WTC11 (cell line): ENCODE data around the gene GPATCH8. TPM values are rescaled to one million over a fixed set of nuclear protein-coding genes. Genes with fewer than 3 reads are reported as not detected.

ENCODE experiments used
- ATAC-seq: fragments of 200-7000 bp; cut with Tn5 transposase; 2 replicates; pipeline ENCODE4 v1.10.0; 2021; ENCODE audit warnings: mild to moderate bottlenecking, moderate library complexity
- CTCF ChIA-PET: fragments of 300-600 bp; sonication (Branson Sonifier 250); formaldehyde crosslinking; loops from one replicate; lab custom pipeline; 2021; ENCODE audit warnings: antibody characterized with exemption; lab: Charles Lee
- POLR2A ChIA-PET: fragments of 350-600 bp; sonication (Branson Sonifier 250); formaldehyde crosslinking; loops from one replicate; lab custom pipeline; 2021; ENCODE audit warnings: antibody characterized with exemption; lab: Charles Lee
- DNase-seq: peaks from one replicate; pipeline ENCODE4 v3.0.0; 2021; ENCODE audit warnings: low spot score
- H3K27ac Mint-ChIP-seq: 2 replicates; pipeline ENCODE4 v1.8.0; 2021; ENCODE audit warnings: mixed read lengths
- H3K27me3 Mint-ChIP-seq: 2 replicates; pipeline ENCODE4 v1.8.0; 2021; ENCODE audit warnings: low read depth, mild to moderate bottlenecking, moderate library complexity, mixed read lengths
- H3K36me3 Mint-ChIP-seq: 2 replicates; pipeline ENCODE4 v1.8.0; 2021; ENCODE audit warnings: mixed read lengths
- H3K4me1 Mint-ChIP-seq: 2 replicates; pipeline ENCODE4 v1.8.0; 2022; ENCODE audit warnings: mixed read lengths
- H3K4me3 Mint-ChIP-seq: 2 replicates; pipeline ENCODE4 v1.8.0; 2021; ENCODE audit warnings: mild to moderate bottlenecking, moderate library complexity, mixed read lengths
- H3K9me3 Mint-ChIP-seq: 2 replicates; pipeline ENCODE4 v1.8.0; 2021; ENCODE audit warnings: mixed read lengths
- FOXJ3 ChIP-seq: sonication (generic); formaldehyde crosslinking; IDR thresholded peaks from 2 replicates; pipeline ENCODE4 v1.9.0; 2021; ENCODE audit warnings: missing genetic modification reagents, mild to moderate bottlenecking, borderline replicate concordance
- GABPB1 ChIP-seq: sonication (generic); formaldehyde crosslinking; IDR thresholded peaks from 2 replicates; pipeline ENCODE4 v1.8.1; 2023; ENCODE audit warnings: mild to moderate bottlenecking, missing genetic modification reagents
- MAX ChIP-seq: sonication (generic); formaldehyde crosslinking; IDR thresholded peaks from 2 replicates; pipeline ENCODE4 v1.8.0; 2022; ENCODE audit warnings: mild to moderate bottlenecking, missing genetic modification reagents
- NFYB ChIP-seq: sonication (generic); formaldehyde crosslinking; conservative IDR thresholded peaks from 2 replicates; pipeline ENCODE4 v1.8.0; 2022; ENCODE audit warnings: low read depth, missing genetic modification reagents
- RORB ChIP-seq: fragments of 250-450 bp; sonication (Bioruptor Pico); IDR thresholded peaks from 2 replicates; pipeline ENCODE4 v1.9.0; 2021; ENCODE audit warnings: mild to moderate bottlenecking
- SMAD3 ChIP-seq: sonication (generic); formaldehyde crosslinking; IDR thresholded peaks from 2 replicates; pipeline ENCODE4 v1.8.0; 2022; ENCODE audit warnings: missing genetic modification reagents, mild to moderate bottlenecking, borderline replicate concordance
- SOX15 ChIP-seq: fragments of 250-450 bp; sonication (Bioruptor Pico); IDR thresholded peaks from 2 replicates; pipeline ENCODE4 v1.9.0; 2021; ENCODE audit warnings: mild to moderate bottlenecking
- SP1 ChIP-seq: sonication (generic); formaldehyde crosslinking; conservative IDR thresholded peaks from 2 replicates; pipeline ENCODE4 v1.8.1; 2022; ENCODE audit warnings: missing genetic modification reagents
- STAT6 ChIP-seq: sonication (generic); formaldehyde crosslinking; conservative IDR thresholded peaks from 2 replicates; pipeline ENCODE4 v1.8.1; 2023; ENCODE audit warnings: mild to moderate bottlenecking, low read depth, missing genetic modification reagents, moderate library complexity
- ZNF121 ChIP-seq: sonication (generic); formaldehyde crosslinking; IDR thresholded peaks from 2 replicates; pipeline ENCODE4 v1.8.0; 2023; ENCODE audit warnings: missing genetic modification reagents
- total RNA-seq: library from RNA; stranded (reverse); gene quantifications from 3 replicates; pipeline ENCODE4 v1.2.3, GENCODE V29; 2021
- TF ChIP-seq, protein P1 (sequence below): sonication (generic); formaldehyde crosslinking; IDR thresholded peaks from 2 replicates; pipeline ENCODE4 v1.8.0; 2022; ENCODE audit warnings: mild to moderate bottlenecking, missing genetic modification reagents
- TF ChIP-seq, protein P2 (sequence below): fragments of 250-450 bp; sonication (Bioruptor Pico); IDR thresholded peaks from 2 replicates; pipeline ENCODE4 v1.9.0; 2021; ENCODE audit warnings: moderate library complexity, mild to moderate bottlenecking, inconsistent platforms, borderline replicate concordance
- TF ChIP-seq, protein P3 (sequence below): sonication (generic); formaldehyde crosslinking; IDR thresholded peaks from 2 replicates; pipeline ENCODE4 v1.8.1; 2023; ENCODE audit warnings: mild to moderate bottlenecking, missing genetic modification reagents
- TF ChIP-seq, protein P4 (sequence below): sonication (generic); formaldehyde crosslinking; IDR thresholded peaks from 2 replicates; pipeline ENCODE4 v1.8.1; 2022; ENCODE audit warnings: low read depth, missing genetic modification reagents, borderline replicate concordance
- TF ChIP-seq, protein P5 (sequence below): fragments of 250-450 bp; sonication (Bioruptor Pico); conservative IDR thresholded peaks from 2 replicates; pipeline ENCODE4 v1.9.0; 2021; ENCODE audit warnings: mild to moderate bottlenecking

The GPATCH8 gene
- total RNA-seq, 1 experiment from 2014 or later = 51.9 TPM

GRCh38 chr17:44374306-44375195 lies 128.7 kb downstream of the GPATCH8 start:
- Mint-ChIP-seq H3K27me3 (peaks cover 5% of the 10 kb centered on the region), H3K36me3 (no peaks in the 10 kb centered on the region), H3K27ac (no peak overlapping the region), H3K4me1 (peaks cover 28% of the 10 kb centered on the region), H3K4me3 (peak overlapping the region; percentile 51), H3K9me3 (no peaks in the 10 kb centered on the region)
- CTCF ChIA-PET = interaction anchor here (0.8 to 4.4 kb wide), 12 partner anchors 11 to 168 kb away, joined by 3 to 128 read pairs (median 8); partner anchors contain the start of genes FAM171A2, GPATCH8 and ITGA2B
- TF ChIP-seq, protein P1, sequence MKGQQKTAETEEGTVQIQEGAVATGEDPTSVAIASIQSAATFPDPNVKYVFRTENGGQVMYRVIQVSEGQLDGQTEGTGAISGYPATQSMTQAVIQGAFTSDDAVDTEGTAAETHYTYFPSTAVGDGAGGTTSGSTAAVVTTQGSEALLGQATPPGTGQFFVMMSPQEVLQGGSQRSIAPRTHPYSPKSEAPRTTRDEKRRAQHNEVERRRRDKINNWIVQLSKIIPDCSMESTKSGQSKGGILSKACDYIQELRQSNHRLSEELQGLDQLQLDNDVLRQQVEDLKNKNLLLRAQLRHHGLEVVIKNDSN (CRISPR knock-in tag) = no peak; the same call in 1 of the 2 replicates
- TF ChIP-seq, protein P2, sequence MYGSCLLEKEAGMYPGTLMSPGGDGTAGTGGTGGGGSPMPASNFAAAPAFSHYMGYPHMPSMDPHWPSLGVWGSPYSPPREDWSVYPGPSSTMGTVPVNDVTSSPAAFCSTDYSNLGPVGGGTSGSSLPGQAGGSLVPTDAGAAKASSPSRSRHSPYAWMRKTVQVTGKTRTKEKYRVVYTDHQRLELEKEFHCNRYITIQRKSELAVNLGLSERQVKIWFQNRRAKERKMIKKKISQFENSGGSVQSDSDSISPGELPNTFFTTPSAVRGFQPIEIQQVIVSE (CRISPR knock-in tag) = no peak
- peak; percentile 78 for TF ChIP-seq GABPB1 (CRISPR knock-in tag)
- TF ChIP-seq, protein P3, sequence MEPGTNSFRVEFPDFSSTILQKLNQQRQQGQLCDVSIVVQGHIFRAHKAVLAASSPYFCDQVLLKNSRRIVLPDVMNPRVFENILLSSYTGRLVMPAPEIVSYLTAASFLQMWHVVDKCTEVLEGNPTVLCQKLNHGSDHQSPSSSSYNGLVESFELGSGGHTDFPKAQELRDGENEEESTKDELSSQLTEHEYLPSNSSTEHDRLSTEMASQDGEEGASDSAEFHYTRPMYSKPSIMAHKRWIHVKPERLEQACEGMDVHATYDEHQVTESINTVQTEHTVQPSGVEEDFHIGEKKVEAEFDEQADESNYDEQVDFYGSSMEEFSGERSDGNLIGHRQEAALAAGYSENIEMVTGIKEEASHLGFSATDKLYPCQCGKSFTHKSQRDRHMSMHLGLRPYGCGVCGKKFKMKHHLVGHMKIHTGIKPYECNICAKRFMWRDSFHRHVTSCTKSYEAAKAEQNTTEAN (CRISPR knock-in tag) = no peak
- TF ChIP-seq SOX15 (CRISPR knock-in tag) = no peak
- TF ChIP-seq SP1 (CRISPR knock-in tag) = peak; percentile 45; the same call in 1 of the 2 replicates
- TF ChIP-seq, protein P4, sequence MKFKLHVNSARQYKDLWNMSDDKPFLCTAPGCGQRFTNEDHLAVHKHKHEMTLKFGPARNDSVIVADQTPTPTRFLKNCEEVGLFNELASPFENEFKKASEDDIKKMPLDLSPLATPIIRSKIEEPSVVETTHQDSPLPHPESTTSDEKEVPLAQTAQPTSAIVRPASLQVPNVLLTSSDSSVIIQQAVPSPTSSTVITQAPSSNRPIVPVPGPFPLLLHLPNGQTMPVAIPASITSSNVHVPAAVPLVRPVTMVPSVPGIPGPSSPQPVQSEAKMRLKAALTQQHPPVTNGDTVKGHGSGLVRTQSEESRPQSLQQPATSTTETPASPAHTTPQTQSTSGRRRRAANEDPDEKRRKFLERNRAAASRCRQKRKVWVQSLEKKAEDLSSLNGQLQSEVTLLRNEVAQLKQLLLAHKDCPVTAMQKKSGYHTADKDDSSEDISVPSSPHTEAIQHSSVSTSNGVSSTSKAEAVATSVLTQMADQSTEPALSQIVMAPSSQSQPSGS = no peak
- peak; percentile 50; the same call in 1 of the 2 replicates for TF ChIP-seq MAX (CRISPR knock-in tag)
- TF ChIP-seq, protein P5, sequence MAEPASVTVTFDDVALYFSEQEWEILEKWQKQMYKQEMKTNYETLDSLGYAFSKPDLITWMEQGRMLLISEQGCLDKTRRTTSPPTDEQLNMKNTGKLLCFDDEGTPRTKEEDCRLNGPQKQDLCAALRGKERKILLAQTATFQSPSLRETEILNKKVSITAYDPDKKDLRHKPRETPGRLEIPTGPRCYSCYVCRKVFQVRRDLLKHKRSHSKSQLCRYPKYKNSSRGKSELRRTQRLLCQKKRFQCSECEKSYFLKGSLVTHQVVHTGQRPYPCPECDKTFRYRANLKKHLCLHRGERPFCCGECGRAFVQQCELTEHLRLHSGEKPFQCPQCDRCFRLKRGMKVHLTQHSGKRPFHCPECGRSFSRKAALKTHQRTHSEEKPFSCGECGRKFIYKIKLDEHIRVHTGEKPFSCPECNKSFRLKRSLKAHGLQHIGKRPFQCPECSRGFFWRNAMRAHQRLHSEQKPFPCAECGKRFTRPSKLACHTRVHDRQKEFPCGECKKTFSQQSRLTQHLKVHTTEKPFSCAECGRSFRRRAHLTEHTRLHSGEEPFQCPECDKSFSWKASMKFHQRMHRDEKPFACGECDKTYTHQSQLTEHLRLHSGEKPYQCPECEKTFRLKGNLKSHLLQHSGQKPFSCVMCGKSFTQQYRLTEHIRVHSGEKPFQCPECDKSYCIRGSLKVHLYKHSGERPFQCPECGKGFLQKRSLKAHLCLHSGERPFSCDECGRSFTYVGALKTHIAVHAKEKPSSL (CRISPR knock-in tag) = no peak
- TF ChIP-seq RORB (CRISPR knock-in tag) = no peak
- no peak for TF ChIP-seq SMAD3
- 0 out of 2 replicates have a peak, but pooled peaks have one; percentile 25 for TF ChIP-seq NFYB (CRISPR knock-in tag)
- 0 out of 2 replicates have a peak, but pooled peaks have one; percentile 47 for TF ChIP-seq STAT6
- no peak for TF ChIP-seq ZNF121 (CRISPR knock-in tag)
- TF ChIP-seq FOXJ3 (CRISPR knock-in tag) = no peak
- POLR2A ChIA-PET = no interaction called here
- DNase-seq = peak; percentile 77
- peak; percentile 83 for ATAC-seq
